GM12878 (cell line): Measurements from ENCODE around the gene PPP1R9B. TPM values are rescaled to one million over a fixed set of nuclear protein-coding genes. Genes with fewer than 3 reads are reported as not detected.

Experiments
- BCL3 ChIP-seq: IDR thresholded peaks from 2 replicates; pipeline ENCODE4 v1.6.1; 2011; ENCODE audit warnings: borderline replicate concordance, low read depth, mild to moderate bottlenecking, moderate library complexity, low read length; ENCODE audit not compliant: insufficient read depth, poor library complexity, severe bottlenecking
- CHD2 ChIP-seq: IDR thresholded peaks from 2 replicates; pipeline ENCODE4 v1.6.1; 2011; ENCODE audit warnings: low read depth, low read length, improper control_type of control experiment, borderline replicate concordance
- GATAD2B ChIP-seq: fragments of 450-650 bp; conservative IDR thresholded peaks from 2 replicates; pipeline ENCODE4 v1.6.1; 2017; ENCODE audit warnings: low read depth, mild to moderate bottlenecking, moderate library complexity
- HDGF ChIP-seq: fragments of 450-650 bp; IDR thresholded peaks from 2 replicates; pipeline ENCODE4 v1.6.1; 2016; ENCODE audit warnings: antibody characterized with exemption
- IRF5 ChIP-seq: fragments of 450-650 bp; IDR thresholded peaks from 2 replicates; pipeline ENCODE4 v1.6.1; 2017; ENCODE audit warnings: borderline replicate concordance
- PBX3 ChIP-seq: IDR thresholded peaks from 2 replicates; pipeline ENCODE4 v1.6.1; 2011; ENCODE audit warnings: mild to moderate bottlenecking, low read depth, low read length, moderate library complexity; ENCODE audit not compliant: insufficient replicate concordance
- RAD21 ChIP-seq: IDR thresholded peaks from 2 replicates; pipeline ENCODE4 v1.6.1; 2011; ENCODE audit warnings: mild to moderate bottlenecking, low read depth, low read length, moderate library complexity; ENCODE audit not compliant: insufficient read depth
- RELB ChIP-seq: fragments of 450-650 bp; IDR thresholded peaks from 2 replicates; pipeline ENCODE4 v1.6.1; 2017; ENCODE audit warnings: low read depth, mild to moderate bottlenecking, moderate library complexity
- RUNX3 ChIP-seq: IDR thresholded peaks from 2 replicates; pipeline ENCODE4 v1.6.1; 2012; ENCODE audit warnings: low read length, inconsistent platforms
- SIX5 ChIP-seq: IDR thresholded peaks from 2 replicates; pipeline ENCODE4 v1.6.1; 2011; ENCODE audit warnings: mild to moderate bottlenecking, low read depth, low read length, moderate library complexity; ENCODE audit not compliant: severe bottlenecking
- SP1 ChIP-seq: IDR thresholded peaks from one replicate; pipeline ENCODE4 v1.6.1; 2011; ENCODE audit warnings: low read depth, low read length
- SPI1 ChIP-seq: IDR thresholded peaks from 2 replicates; pipeline ENCODE4 v1.6.1; 2011; ENCODE audit warnings: low read depth, mild to moderate bottlenecking, low read length, moderate library complexity, borderline replicate concordance; ENCODE audit not compliant: insufficient read depth
- STAT3 ChIP-seq: IDR thresholded peaks from 2 replicates; pipeline ENCODE4 v1.6.1; 2011; ENCODE audit warnings: low read depth, low read length, improper control_type of control experiment
- TAF1 ChIP-seq: IDR thresholded peaks from 2 replicates; pipeline ENCODE4 v1.6.1; 2011; ENCODE audit warnings: mild to moderate bottlenecking, low read depth, low read length, borderline replicate concordance
- WRNIP1 ChIP-seq: IDR thresholded peaks from 2 replicates; pipeline ENCODE4 v1.6.1; 2011; ENCODE audit warnings: low read depth, low read length, improper control_type of control experiment, borderline replicate concordance
- YY1 ChIP-seq: IDR thresholded peaks from 2 replicates; pipeline ENCODE4 v1.6.1; 2011; ENCODE audit warnings: low read depth, mild to moderate bottlenecking, low read length
- polyA plus RNA-seq, 11 experiments: library from polyadenylated mRNA; depleted of rRNA in 4 of 11; unstranded in 6 of 11; stranded (reverse) in 5 of 11; fragments of >200 nt; fragmentation: Nextera tagmentation in 4 of 11; fragmentation: Illumina TruSeq in 1 of 11; extraction: Ambion mirVana in 4 of 11; extraction: Trizol in 1 of 11; gene quantifications; 1 replicate in 1 of 11; 2 replicates in 10 of 11; pipeline versions ENCODE4 v1.2.1 to v1.2.3, GENCODE V29; 2011 to 2016; ENCODE audit warnings: inconsistent platforms in 2 of 11, missing spikeins in 2 of 11, low read depth in 1 of 11
- total RNA-seq, 4 experiments: library from RNA; depleted of rRNA in 3 of 4; stranded (reverse); fragments of >200 nt in 3 of 4; fragmentation: Illumina TruSeq in 1 of 4; extraction: Trizol in 1 of 4; gene quantifications; 2 replicates each; pipeline versions ENCODE4 v1.2.1 to v1.2.3, GENCODE V29; 2013 to 2021
- TF ChIP-seq, protein P1 (sequence below): fragments of 450-650 bp; formaldehyde crosslinking; IDR thresholded peaks from 2 replicates; pipeline ENCODE4 v1.4.0; 2020; ENCODE audit warnings: mild to moderate bottlenecking, moderate library complexity
- TF ChIP-seq, protein P2 (sequence below): fragments of 450-650 bp; IDR thresholded peaks from 2 replicates; pipeline ENCODE4 v1.6.1; 2016; ENCODE audit warnings: mild to moderate bottlenecking

Gene PPP1R9B
- total and polyA plus RNA-seq, 10 of the 15 experiments (the other 5 are each of a cell fraction or from before 2014, with no cell fraction given) = 0.20 to 107 (median 37.5) TPM

GRCh38 chr17:50169121-50169764, 18.8 kb upstream of the PPP1R9B start (continued):
- TF ChIP-seq YY1 (peak; percentile 81), RELB (peak; percentile 25; the same call in 1 of the 2 replicates), RUNX3 (peak; percentile 65), SIX5 (no peak), SP1 (no peak), BCL3 (no peak), IRF5 (peak; percentile 55; the same call in 1 of the 2 replicates), GATAD2B (0 out of 2 replicates have a peak, but pooled peaks have one; percentile 19), SPI1 (no peak), PBX3 (no peak), RAD21 (peak; percentile 96), TAF1 (no peak), STAT3 (no peak), HDGF (peak; percentile 44; the same call in 1 of the 2 replicates), CHD2 (no peak), WRNIP1 (no peak)
- TF ChIP-seq, protein P1, sequence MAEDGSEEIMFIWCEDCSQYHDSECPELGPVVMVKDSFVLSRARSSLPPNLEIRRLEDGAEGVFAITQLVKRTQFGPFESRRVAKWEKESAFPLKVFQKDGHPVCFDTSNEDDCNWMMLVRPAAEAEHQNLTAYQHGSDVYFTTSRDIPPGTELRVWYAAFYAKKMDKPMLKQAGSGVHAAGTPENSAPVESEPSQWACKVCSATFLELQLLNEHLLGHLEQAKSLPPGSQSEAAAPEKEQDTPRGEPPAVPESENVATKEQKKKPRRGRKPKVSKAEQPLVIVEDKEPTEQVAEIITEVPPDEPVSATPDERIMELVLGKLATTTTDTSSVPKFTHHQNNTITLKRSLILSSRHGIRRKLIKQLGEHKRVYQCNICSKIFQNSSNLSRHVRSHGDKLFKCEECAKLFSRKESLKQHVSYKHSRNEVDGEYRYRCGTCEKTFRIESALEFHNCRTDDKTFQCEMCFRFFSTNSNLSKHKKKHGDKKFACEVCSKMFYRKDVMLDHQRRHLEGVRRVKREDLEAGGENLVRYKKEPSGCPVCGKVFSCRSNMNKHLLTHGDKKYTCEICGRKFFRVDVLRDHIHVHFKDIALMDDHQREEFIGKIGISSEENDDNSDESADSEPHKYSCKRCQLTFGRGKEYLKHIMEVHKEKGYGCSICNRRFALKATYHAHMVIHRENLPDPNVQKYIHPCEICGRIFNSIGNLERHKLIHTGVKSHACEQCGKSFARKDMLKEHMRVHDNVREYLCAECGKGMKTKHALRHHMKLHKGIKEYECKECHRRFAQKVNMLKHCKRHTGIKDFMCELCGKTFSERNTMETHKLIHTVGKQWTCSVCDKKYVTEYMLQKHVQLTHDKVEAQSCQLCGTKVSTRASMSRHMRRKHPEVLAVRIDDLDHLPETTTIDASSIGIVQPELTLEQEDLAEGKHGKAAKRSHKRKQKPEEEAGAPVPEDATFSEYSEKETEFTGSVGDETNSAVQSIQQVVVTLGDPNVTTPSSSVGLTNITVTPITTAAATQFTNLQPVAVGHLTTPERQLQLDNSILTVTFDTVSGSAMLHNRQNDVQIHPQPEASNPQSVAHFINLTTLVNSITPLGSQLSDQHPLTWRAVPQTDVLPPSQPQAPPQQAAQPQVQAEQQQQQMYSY = no peak
- TF ChIP-seq, protein P2, sequence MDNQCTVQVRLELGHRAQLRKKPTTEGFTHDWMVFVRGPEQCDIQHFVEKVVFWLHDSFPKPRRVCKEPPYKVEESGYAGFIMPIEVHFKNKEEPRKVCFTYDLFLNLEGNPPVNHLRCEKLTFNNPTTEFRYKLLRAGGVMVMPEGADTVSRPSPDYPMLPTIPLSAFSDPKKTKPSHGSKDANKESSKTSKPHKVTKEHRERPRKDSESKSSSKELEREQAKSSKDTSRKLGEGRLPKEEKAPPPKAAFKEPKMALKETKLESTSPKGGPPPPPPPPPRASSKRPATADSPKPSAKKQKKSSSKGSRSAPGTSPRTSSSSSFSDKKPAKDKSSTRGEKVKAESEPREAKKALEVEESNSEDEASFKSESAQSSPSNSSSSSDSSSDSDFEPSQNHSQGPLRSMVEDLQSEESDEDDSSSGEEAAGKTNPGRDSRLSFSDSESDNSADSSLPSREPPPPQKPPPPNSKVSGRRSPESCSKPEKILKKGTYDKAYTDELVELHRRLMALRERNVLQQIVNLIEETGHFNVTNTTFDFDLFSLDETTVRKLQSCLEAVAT = peak; percentile 86
